ENCODE results near the gene MAP4K5. TPM values are rescaled to one million over a fixed set of nuclear protein-coding genes. Genes with fewer than 3 reads are reported as not detected.
A peak's percentile ranks its signal among the peaks of the same experiment; 100 is the strongest.

The MAP4K5 gene
- total RNA-seq, 2 donors from 2014 or later = 45.0 to 60.3 TPM

DNA sequence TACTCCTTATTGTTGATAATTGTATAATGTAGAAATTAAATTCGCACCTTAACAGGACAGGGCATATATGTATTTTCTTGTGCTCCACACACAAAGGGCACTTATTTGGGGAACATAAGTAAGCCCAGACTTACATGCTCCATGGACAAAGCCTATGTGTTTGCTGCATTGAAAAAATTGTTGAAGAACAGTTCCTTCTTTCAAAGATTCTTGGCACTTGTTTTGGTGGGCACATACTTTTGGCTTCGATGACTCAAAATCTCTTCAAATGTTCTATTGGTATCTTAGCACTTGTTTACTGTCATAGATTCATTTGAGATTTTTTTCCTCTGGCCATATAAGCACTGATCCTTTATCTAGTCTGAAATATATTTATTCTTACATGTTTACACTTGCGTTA is 1.4 kb upstream of the MAP4K5 start:
- DNase-seq = no peak
- Mint-ChIP-seq H3K4me3 (no peak overlapping the region), H3K9me3 (peaks cover 22% of the 10 kb centered on the region), H3K4me1 (peaks cover 27% of the 10 kb centered on the region), H3K27ac (no peak overlapping the region), H3K36me3 (ENCODE audit: low read depth) (peaks cover 9% of the 10 kb centered on the region), H3K27me3 (ENCODE audit: insufficient read depth) (peaks cover 9% of the 10 kb centered on the region)
- TF ChIP-seq CTCF (conservative IDR thresholded peaks at IDR 0.05) = no peak
- H3K4me3 ChIP-seq (ENCODE audit: low read length) = no peak overlapping the region
- no peak overlapping the region for H3K9ac ChIP-seq (ENCODE audit: extremely low read depth, low read length, poor library complexity, severe bottlenecking)
- no peaks in the 10 kb centered on the region for H3K27me3 ChIP-seq (ENCODE audit: control insufficient read depth, insufficient read depth, low read length, poor library complexity, severe bottlenecking)
- no peak overlapping the region for H3K27ac ChIP-seq (ENCODE audit: low read depth, low read length)
- peaks cover 11% of the 10 kb centered on the region for H3K9me3 ChIP-seq (ENCODE audit: control insufficient read depth, low read length)
- H3K4me1 ChIP-seq (ENCODE audit: control insufficient read depth, insufficient read depth, low read length) = no peaks in the 10 kb centered on the region
- 56 to 71% methylated on average over 1 to 3 of the region's 3 CpGs for WGBS, 2 experiments (ENCODE audit: insufficient coverage in 1 of 2, insufficient read length in 1 of 2)
- no peaks in the 10 kb centered on the region for H3K36me3 ChIP-seq (ENCODE audit: control insufficient read depth, insufficient read depth, low read length)

DNA sequence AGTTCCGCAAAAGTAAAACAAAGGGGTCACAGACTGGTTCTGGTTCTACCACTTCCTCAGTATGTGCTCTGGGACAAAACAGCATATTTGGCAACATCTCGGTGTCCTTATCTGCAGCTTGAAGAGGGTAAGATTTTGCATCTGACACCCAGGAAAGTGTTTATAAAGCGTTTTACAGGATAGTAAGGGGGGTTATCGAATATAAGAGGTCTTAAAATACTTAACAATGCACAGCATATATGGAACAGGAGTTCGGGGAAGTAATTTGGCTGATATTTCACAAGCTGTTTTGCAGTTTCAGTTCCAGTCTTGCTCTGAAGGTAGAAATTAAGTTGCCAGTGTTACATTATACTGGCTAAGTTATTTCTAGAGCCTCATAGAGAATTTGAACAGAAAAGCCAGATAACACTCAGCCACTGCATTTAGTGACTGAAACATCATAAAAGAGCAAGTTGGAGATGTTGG is 904 bp upstream of the MAP4K5 start:
- H3K27ac Mint-ChIP-seq = no peak overlapping the region

GRCh38 chr14:50531595-50532501 is 521 bp downstream of the MAP4K5 start:
- peak overlapping the region; percentile 93 for H3K4me3 ChIP-seq (ENCODE audit: low read length)
- H3K9me3 ChIP-seq (ENCODE audit: control insufficient read depth, low read length) = peaks cover under 1% of the 10 kb centered on the region
- H3K27ac Mint-ChIP-seq = peak overlapping the region; percentile 91
- WGBS, 2 experiments (ENCODE audit: insufficient coverage in 1 of 2, insufficient read length in 1 of 2) = 0% methylated on average over 24 to 82 of the region's 82 CpGs
- peaks cover 8% of the 10 kb centered on the region for H3K36me3 Mint-ChIP-seq (ENCODE audit: low read depth)
- peaks cover 9% of the 10 kb centered on the region for H3K27me3 Mint-ChIP-seq (ENCODE audit: insufficient read depth)
- H3K4me3 Mint-ChIP-seq = peak overlapping the region; percentile 90
- H3K27ac ChIP-seq (ENCODE audit: low read depth, low read length) = peak overlapping the region; percentile 84
- DNase-seq = peak; percentile 82
- no peak for TF ChIP-seq CTCF (conservative IDR thresholded peaks at IDR 0.05)
- H3K36me3 ChIP-seq (ENCODE audit: control insufficient read depth, insufficient read depth, low read length) = no peaks in the 10 kb centered on the region
- H3K4me1 Mint-ChIP-seq = peaks cover 27% of the 10 kb centered on the region
- H3K9ac ChIP-seq (ENCODE audit: extremely low read depth, low read length, poor library complexity, severe bottlenecking) = peak overlapping the region; percentile 80
- peaks cover 6% of the 10 kb centered on the region for H3K9me3 Mint-ChIP-seq
- no peaks in the 10 kb centered on the region for H3K27me3 ChIP-seq (ENCODE audit: control insufficient read depth, insufficient read depth, low read length, poor library complexity, severe bottlenecking)
- no peaks in the 10 kb centered on the region for H3K4me1 ChIP-seq (ENCODE audit: control insufficient read depth, insufficient read depth, low read length)

More for the DNA sequence above, 904 bp upstream of the MAP4K5 start:
- Histone ChIP-seq H3K27ac (ENCODE audit: low read depth, low read length) (no peak overlapping the region), H3K27me3 (ENCODE audit: control insufficient read depth, insufficient read depth, low read length, poor library complexity, severe bottlenecking) (no peaks in the 10 kb centered on the region), H3K36me3 (ENCODE audit: control insufficient read depth, insufficient read depth, low read length) (no peaks in the 10 kb centered on the region), H3K9me3 (ENCODE audit: control insufficient read depth, low read length) (peaks cover 11% of the 10 kb centered on the region), H3K4me1 (ENCODE audit: control insufficient read depth, insufficient read depth, low read length) (no peaks in the 10 kb centered on the region), H3K4me3 (ENCODE audit: low read length) (peak overlapping the region; percentile 93), H3K9ac (ENCODE audit: extremely low read depth, low read length, poor library complexity, severe bottlenecking) (no peak overlapping the region)
- 67 to 68% methylated on average over 3 to 5 of the region's 5 CpGs for WGBS, 2 experiments (ENCODE audit: insufficient coverage in 1 of 2, insufficient read length in 1 of 2)
- Mint-ChIP-seq H3K9me3 (peaks cover 20% of the 10 kb centered on the region), H3K27me3 (ENCODE audit: insufficient read depth) (peaks cover 9% of the 10 kb centered on the region), H3K4me3 (peak overlapping the region; percentile 90), H3K4me1 (peaks cover 27% of the 10 kb centered on the region), H3K36me3 (ENCODE audit: low read depth) (peaks cover 9% of the 10 kb centered on the region)
- no peak for TF ChIP-seq CTCF (conservative IDR thresholded peaks at IDR 0.05)
- DNase-seq = no peak

Measured in endodermal cell (in vitro differentiated cells).